HL-60 (cell line): ENCODE measurements around the gene ZBTB44.

Experiments
- DNase-seq, 2 experiments: peaks; one replicate each; pipeline ENCODE4 v3.0.0-alpha.2; 2010 to 2020; ENCODE audit warnings: low read depth in 1 of 2, low spot score in 1 of 2
- H3K27ac ChIP-seq: fragments of 250-450 bp; sonication (Bioruptor Pico); replicated peaks from 2 replicates; pipeline ENCODE4 v1.5.1; 2020; ENCODE audit warnings: mild to moderate bottlenecking, moderate library complexity
- H3K27me3 ChIP-seq: fragments of 250-450 bp; sonication (Bioruptor Pico); 2 replicates; pipeline ENCODE4 v1.5.1; 2021; ENCODE audit warnings: mild to moderate bottlenecking, moderate library complexity; ENCODE audit not compliant: insufficient read depth, poor library complexity, severe bottlenecking
- H3K4me3 ChIP-seq: replicated peaks from 2 replicates; pipeline ENCODE4 v1.5.1; 2011; ENCODE audit warnings: mild to moderate bottlenecking, control low read depth, low read length; ENCODE audit not compliant: insufficient read depth
- GABPA ChIP-seq: IDR thresholded peaks from 2 replicates; pipeline ENCODE4 v1.6.1; 2012; ENCODE audit warnings: low read depth
- POLR2AphosphoS5 ChIP-seq: IDR thresholded peaks from 2 replicates; pipeline ENCODE4 v1.6.1; 2012; ENCODE audit warnings: low read depth
- REST ChIP-seq: IDR thresholded peaks from 2 replicates; pipeline ENCODE4 v1.6.1; 2012; ENCODE audit warnings: low read depth; ENCODE audit not compliant: insufficient replicate concordance
- SPI1 ChIP-seq: IDR thresholded peaks from 2 replicates; pipeline ENCODE4 v1.6.1; 2012; ENCODE audit warnings: low read depth, mild to moderate bottlenecking, borderline replicate concordance
- TF ChIP-seq, protein P1 (sequence below): IDR thresholded peaks from one replicate; pipeline ENCODE4 v1.5.1; 2011; ENCODE audit warnings: low read length, control low read depth, inconsistent platforms; ENCODE audit not compliant: insufficient read depth

Gene ZBTB44

DNA sequence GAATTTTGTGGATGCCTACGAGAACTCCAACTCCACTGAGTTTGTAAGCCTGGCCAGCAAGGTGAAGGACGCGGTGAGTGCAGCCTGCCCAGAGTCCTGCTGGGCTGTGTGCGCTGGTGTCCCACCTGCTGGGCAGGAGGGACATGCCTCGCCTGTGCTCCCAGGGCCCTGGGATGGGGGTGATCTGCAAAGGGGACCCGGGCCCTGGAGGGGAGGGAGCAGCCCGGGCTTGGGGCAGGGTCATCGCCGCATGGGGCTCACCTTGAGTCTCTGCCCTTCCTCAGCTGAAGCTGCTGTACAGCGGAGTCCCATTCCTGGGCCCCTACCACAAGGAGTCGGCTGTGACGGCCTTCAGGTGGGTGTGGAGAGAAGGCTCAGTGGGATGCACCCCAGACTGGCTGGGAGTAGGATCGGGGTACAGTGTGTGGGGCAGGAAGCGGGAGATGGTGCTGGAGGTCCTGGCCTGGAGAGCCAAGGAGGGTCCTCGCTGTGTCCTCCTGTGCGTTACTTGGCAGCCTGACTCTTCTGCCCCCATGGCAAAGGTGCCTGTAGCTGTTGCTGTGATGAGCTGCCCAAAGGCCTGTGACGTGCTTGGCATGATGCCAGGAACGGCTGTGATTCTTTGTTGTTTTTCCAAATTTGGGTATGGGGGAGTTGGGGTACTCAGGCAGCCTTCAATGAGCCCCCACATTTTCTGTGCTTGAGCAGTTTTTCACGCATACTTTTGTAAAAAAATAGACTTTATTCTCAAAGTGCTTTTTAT, 126.0 kb downstream of the ZBTB44 start:
- Histone ChIP-seq H3K4me3 (no peak overlapping the region), H3K27me3 (no peaks in the 10 kb centered on the region), H3K27ac (no peak overlapping the region)
- DNase-seq = no peak
- TF ChIP-seq POLR2AphosphoS5 (no peak), SPI1 (no peak), REST (no peak), GABPA (no peak)
- TF ChIP-seq, protein P1, sequence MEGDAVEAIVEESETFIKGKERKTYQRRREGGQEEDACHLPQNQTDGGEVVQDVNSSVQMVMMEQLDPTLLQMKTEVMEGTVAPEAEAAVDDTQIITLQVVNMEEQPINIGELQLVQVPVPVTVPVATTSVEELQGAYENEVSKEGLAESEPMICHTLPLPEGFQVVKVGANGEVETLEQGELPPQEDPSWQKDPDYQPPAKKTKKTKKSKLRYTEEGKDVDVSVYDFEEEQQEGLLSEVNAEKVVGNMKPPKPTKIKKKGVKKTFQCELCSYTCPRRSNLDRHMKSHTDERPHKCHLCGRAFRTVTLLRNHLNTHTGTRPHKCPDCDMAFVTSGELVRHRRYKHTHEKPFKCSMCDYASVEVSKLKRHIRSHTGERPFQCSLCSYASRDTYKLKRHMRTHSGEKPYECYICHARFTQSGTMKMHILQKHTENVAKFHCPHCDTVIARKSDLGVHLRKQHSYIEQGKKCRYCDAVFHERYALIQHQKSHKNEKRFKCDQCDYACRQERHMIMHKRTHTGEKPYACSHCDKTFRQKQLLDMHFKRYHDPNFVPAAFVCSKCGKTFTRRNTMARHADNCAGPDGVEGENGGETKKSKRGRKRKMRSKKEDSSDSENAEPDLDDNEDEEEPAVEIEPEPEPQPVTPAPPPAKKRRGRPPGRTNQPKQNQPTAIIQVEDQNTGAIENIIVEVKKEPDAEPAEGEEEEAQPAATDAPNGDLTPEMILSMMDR = no peak

DNA sequence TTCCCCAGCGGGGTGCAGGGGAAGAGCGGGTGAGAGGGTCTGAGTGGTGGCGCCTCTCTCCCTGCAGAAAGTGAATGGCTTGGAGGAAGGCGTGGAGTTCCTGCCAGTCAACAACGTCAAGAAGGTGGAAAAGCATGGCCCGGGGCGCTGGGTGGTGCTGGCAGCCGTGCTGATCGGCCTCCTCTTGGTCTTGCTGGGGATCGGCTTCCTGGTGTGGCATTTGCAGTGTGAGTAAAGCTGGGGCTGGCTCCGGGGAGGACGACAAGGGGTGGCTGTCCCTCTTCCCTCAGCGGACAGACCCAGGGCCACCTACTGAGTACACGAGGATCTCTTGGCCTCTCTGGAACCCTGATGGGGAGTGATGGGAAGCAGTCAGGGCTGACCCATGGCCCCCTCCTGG, 126.7 kb downstream of the ZBTB44 start:
- H3K4me3 ChIP-seq = no peak overlapping the region
- no peak for DNase-seq
- no peak overlapping the region for H3K27ac ChIP-seq
- no peaks in the 10 kb centered on the region for H3K27me3 ChIP-seq
- TF ChIP-seq SPI1 (no peak), REST (no peak), POLR2AphosphoS5 (no peak), GABPA (no peak)
- TF ChIP-seq, protein P1 = no peak

DNA sequence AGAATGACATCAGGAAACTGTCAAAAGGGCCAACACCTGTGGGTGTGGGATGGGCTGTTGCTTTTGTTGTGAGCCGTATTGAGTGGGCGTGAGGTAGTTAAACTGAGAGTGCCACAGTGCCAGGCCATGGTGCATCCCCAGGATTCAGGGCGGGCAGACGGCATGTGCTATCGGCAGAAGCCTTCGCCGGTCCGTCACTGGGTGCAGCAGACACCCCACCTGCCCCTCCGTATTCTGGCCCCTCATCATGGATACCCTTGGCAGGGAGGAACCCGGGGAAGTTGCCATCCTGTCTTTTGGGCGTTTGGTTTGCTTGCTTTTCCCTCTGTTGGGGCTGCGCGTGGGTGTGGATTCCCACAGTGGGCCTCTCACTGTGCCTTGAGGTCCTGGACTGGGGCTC, 127.6 kb downstream of the ZBTB44 start:
- TF ChIP-seq SPI1 (no peak), GABPA (no peak), REST (no peak), POLR2AphosphoS5 (no peak)
- TF ChIP-seq, protein P1 = no peak
- no peak overlapping the region for H3K4me3 ChIP-seq
- no peak overlapping the region for H3K27ac ChIP-seq
- no peak for DNase-seq
- H3K27me3 ChIP-seq = no peaks in the 10 kb centered on the region
